ENCODE measurements around the gene FYN. TPM values are rescaled to one million over a fixed set of nuclear protein-coding genes. Genes with fewer than 3 reads are reported as not detected.

Gene FYN
- total and polyA plus RNA-seq, 2 of the 4 experiments (the other 2 are of a cell fraction) = 30.8 to 36.4 TPM

DNA sequence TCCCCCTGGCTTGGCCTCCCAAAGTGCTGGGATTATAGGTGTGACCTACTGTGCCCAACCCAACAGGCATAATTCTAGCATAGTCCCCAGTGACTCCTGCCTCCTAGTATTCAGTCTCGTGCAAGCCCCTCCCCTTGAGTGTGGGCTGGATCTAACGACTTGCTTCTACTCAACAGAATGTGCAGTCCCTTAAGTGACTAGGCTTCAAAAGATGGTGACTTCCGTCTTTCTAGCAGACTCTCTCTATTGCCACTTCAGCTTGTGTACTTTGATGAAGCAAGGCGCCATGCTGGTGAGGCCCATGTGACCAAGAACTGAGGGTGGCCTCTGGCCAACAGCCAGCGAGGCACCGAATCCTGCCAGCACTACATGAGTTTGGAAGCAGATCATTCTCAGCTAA, 157.9 kb downstream of the FYN start:
- Histone ChIP-seq H3K4me2 (ENCODE audit: low read depth, low read length) (no peak overlapping the region), H4K5ac (ENCODE audit: low read depth, low read length) (no peak overlapping the region), H3K27me3 (ENCODE audit: control insufficient read depth, insufficient read depth, low read length) (no peaks in the 10 kb centered on the region), H3K23ac (ENCODE audit: low read depth, low read length) (no peak overlapping the region), H3K79me1 (ENCODE audit: low read depth in 1 of 2, low read length in 2 of 2) (peaks cover 10% of the 10 kb centered on the region in 2 experiments; a peak in 1 of 4 replicates), H3K56ac (ENCODE audit: extremely low read depth, insufficient read depth, low read length) (no peak overlapping the region), H2BK20ac (ENCODE audit: low read depth, low read length) (no peak overlapping the region), H4K20me1 (ENCODE audit: insufficient read depth, low read length) (no peaks in the 10 kb centered on the region), H3K4ac (ENCODE audit: low read depth, low read length) (no peak overlapping the region), H3K4me3 (ENCODE audit: insufficient read depth, low read depth, low read length) (no peak overlapping the region), H3K18ac (ENCODE audit: low read depth, low read length) (no peak overlapping the region), H2AK5ac (ENCODE audit: low read depth, low read length) (no peak overlapping the region), H3K9me1 (ENCODE audit: insufficient read depth, low read length) (0 out of 2 replicates have a peak, but pooled peaks cover 8% of the 10 kb centered on the region), H3K14ac (replicated peaks; ENCODE audit: low read depth, low read length) (no peak overlapping the region), H4K91ac (ENCODE audit: insufficient read depth, low read depth, low read length) (no peak overlapping the region), H3K9me3 (ENCODE audit: control insufficient read depth, insufficient read depth, low read length) (no peaks in the 10 kb centered on the region), H2BK5ac (ENCODE audit: low read depth, low read length, poor library complexity, severe bottlenecking) (no peak overlapping the region), H2BK15ac (ENCODE audit: low read depth, low read length) (no peak overlapping the region), H3K36me3 (ENCODE audit: control insufficient read depth, insufficient read depth, low read length) (peaks cover 18% of the 10 kb centered on the region), H4K8ac (ENCODE audit: low read depth in 2 of 2, low read length in 2 of 2) (no peak overlapping the region), H3K27ac (ENCODE audit: insufficient read depth, low read length) (no peak overlapping the region), H2BK120ac (ENCODE audit: low read depth, low read length) (no peak overlapping the region), H2AK9ac (replicated peaks; ENCODE audit: low read depth, low read length, poor library complexity) (no peak overlapping the region), H3K4me1 (ENCODE audit: control insufficient read depth, insufficient read depth, low read length) (peaks cover 8% of the 10 kb centered on the region), H3K9ac (ENCODE audit: low read depth, low read length) (no peak overlapping the region), H2AFZ (replicated peaks; ENCODE audit: low read length, poor library complexity) (no peak overlapping the region)
- no TSS peak for BruUV-seq (replicated peaks)
- intact Hi-C loops (cut with micrococcal nuclease) (no loop called here), dilution Hi-C loops (cut with HindIII; ENCODE audit: low sequenced_read_pairs, unreplicated experiment) (no loop called here), in situ Hi-C loops (cut with MboI; ENCODE audit: low sequenced_read_pairs) (no loop called here)
- 87% methylated on average over 4 of the region's 6 CpGs; no CpG with 5 or more reads in 1 of the 2 experiments for WGBS, 2 experiments (ENCODE audit: extremely low coverage in 2 of 2, insufficient read length in 1 of 2)
- ATAC-seq (ENCODE audit: low read depth) = no peak
- ChIA-PET CTCF (no interaction called here), POLR2A (ENCODE audit: unreplicated experiment) (no interaction called here)
- TF ChIP-seq, protein P1, sequence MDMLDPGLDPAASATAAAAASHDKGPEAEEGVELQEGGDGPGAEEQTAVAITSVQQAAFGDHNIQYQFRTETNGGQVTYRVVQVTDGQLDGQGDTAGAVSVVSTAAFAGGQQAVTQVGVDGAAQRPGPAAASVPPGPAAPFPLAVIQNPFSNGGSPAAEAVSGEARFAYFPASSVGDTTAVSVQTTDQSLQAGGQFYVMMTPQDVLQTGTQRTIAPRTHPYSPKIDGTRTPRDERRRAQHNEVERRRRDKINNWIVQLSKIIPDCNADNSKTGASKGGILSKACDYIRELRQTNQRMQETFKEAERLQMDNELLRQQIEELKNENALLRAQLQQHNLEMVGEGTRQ (IDR thresholded peaks at IDR 0.05; ENCODE audit: low read depth, low read length) = no peak
- TF ChIP-seq CHD1 (IDR thresholded peaks at IDR 0.05; ENCODE audit: low read depth, low read length) = no peak
- TF ChIP-seq MAZ (IDR thresholded peaks at IDR 0.05; ENCODE audit: borderline replicate concordance, low read depth, low read length) = no peak
- TF ChIP-seq POLR2A (IDR thresholded peaks at IDR 0.05; ENCODE audit: low read depth, low read length) = no peak
- TF ChIP-seq, protein P2, sequence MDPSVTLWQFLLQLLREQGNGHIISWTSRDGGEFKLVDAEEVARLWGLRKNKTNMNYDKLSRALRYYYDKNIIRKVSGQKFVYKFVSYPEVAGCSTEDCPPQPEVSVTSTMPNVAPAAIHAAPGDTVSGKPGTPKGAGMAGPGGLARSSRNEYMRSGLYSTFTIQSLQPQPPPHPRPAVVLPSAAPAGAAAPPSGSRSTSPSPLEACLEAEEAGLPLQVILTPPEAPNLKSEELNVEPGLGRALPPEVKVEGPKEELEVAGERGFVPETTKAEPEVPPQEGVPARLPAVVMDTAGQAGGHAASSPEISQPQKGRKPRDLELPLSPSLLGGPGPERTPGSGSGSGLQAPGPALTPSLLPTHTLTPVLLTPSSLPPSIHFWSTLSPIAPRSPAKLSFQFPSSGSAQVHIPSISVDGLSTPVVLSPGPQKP (IDR thresholded peaks at IDR 0.05; ENCODE audit: borderline replicate concordance, low read depth, low read length) = no peak
- no peak for TF ChIP-seq NFE2L2 (IDR thresholded peaks at IDR 0.05; ENCODE audit: low read depth, low read length)
- TF ChIP-seq MAFK (IDR thresholded peaks at IDR 0.05; ENCODE audit: low read depth, low read length) = no peak
- no peak for TF ChIP-seq RFX5 (IDR thresholded peaks at IDR 0.05; ENCODE audit: low read depth, low read length)
- no peak for TF ChIP-seq CTCF (conservative IDR thresholded peaks at IDR 0.05; ENCODE audit: low read depth, low read length)
- no peak for TF ChIP-seq BHLHE40 (IDR thresholded peaks at IDR 0.05; ENCODE audit: low read depth, low read length)
- TF ChIP-seq CEBPB (IDR thresholded peaks at IDR 0.05; ENCODE audit: low read depth, low read length) = no peak
- TF ChIP-seq RCOR1 (IDR thresholded peaks at IDR 0.05; ENCODE audit: insufficient replicate concordance, low read length) = no peak
- no peak for TF ChIP-seq FOS (IDR thresholded peaks at IDR 0.05; ENCODE audit: low read depth, low read length)
- no peak for TF ChIP-seq MXI1 (IDR thresholded peaks at IDR 0.05; ENCODE audit: borderline replicate concordance, low read depth, low read length)
- no peak for DNase-seq

Data from IMR-90 (cell line).